ENCODE measurements around the gene SH3GL1.

SH3GL1 gene

GRCh38 chr19:4413588-4413987 is 13.2 kb upstream of the SH3GL1 start:
- DNase-seq (ENCODE audit: low read depth in 2 of 2) = no peak
- no peak overlapping the region for H3K4me3 ChIP-seq (replicated peaks in 1 of 2; ENCODE audit: low read depth in 2 of 2, low read length in 2 of 2)
- TF ChIP-seq CTCF (IDR thresholded peaks at IDR 0.05; ENCODE audit: low read depth, low read length) = no peak

- H3K4me3 ChIP-seq (replicated peaks in 1 of 2; ENCODE audit: low read depth in 2 of 2, low read length in 2 of 2) = no peak overlapping the region
- DNase-seq (ENCODE audit: low read depth in 2 of 2) = no peak
- TF ChIP-seq CTCF (IDR thresholded peaks at IDR 0.05; ENCODE audit: low read depth, low read length) = no peak
Measured at GRCh38 chr19:4409123-4409933, 9.0 kb upstream of the SH3GL1 start.

GRCh38 chr19:4406626-4407025 is 6.3 kb upstream of the SH3GL1 start:
- TF ChIP-seq CTCF (IDR thresholded peaks at IDR 0.05; ENCODE audit: low read depth, low read length) = no peak
- DNase-seq (ENCODE audit: low read depth in 2 of 2) = no peak
- H3K4me3 ChIP-seq (replicated peaks in 1 of 2; ENCODE audit: low read depth in 2 of 2, low read length in 2 of 2) = no peak overlapping the region

- TF ChIP-seq CTCF (IDR thresholded peaks at IDR 0.05; ENCODE audit: low read depth, low read length) = no peak
- H3K4me3 ChIP-seq (replicated peaks in 1 of 2; ENCODE audit: low read depth in 2 of 2, low read length in 2 of 2) = no peak overlapping the region
- no peak for DNase-seq (ENCODE audit: low read depth in 2 of 2)
Measured at GRCh38 chr19:4405977-4406376, 5.6 kb upstream of the SH3GL1 start.

GRCh38 chr19:4403005-4403761 is 2.8 kb upstream of the SH3GL1 start:
- H3K4me3 ChIP-seq (replicated peaks in 1 of 2; ENCODE audit: low read depth in 2 of 2, low read length in 2 of 2) = peak overlapping the region; percentile 85
- no peak for TF ChIP-seq CTCF (IDR thresholded peaks at IDR 0.05; ENCODE audit: low read depth, low read length)
- no peak for DNase-seq (ENCODE audit: low read depth in 2 of 2)

- peak within 1 kb of the TSS; percentile 85 for H3K4me3 ChIP-seq (replicated peaks in 1 of 2; ENCODE audit: low read depth in 2 of 2, low read length in 2 of 2)
- TF ChIP-seq CTCF (IDR thresholded peaks at IDR 0.05; ENCODE audit: low read depth, low read length) = no peak
- peak; percentile 100 for DNase-seq (ENCODE audit: low read depth in 2 of 2)
Measured at GRCh38 chr19:4402171-4403004, 2.0 kb upstream of the SH3GL1 start, which contains the start of gene CHAF1A. Gene CHAF1A, plus strand, starts transcription at chr19:4402640. Its CDS starts 123 bp downstream, at chr19:4402763.

Measured in cardiac fibroblast (primary cell).